NCI-H82 (cell line): ENCODE data around the gene BSPRY.
A peak's percentile ranks its signal among the peaks of the same experiment; 100 is the strongest.
"Not testable (repeated sequence)": the region's sequence is repeated elsewhere in the genome, so short reads cannot be mapped to it uniquely, and the experiment has no call there.

Source experiments
- DNase-seq: peaks from one replicate; lab custom pipeline; 2025; lab: John Stamatoyannopoulos, UW

BSPRY gene

DNA sequence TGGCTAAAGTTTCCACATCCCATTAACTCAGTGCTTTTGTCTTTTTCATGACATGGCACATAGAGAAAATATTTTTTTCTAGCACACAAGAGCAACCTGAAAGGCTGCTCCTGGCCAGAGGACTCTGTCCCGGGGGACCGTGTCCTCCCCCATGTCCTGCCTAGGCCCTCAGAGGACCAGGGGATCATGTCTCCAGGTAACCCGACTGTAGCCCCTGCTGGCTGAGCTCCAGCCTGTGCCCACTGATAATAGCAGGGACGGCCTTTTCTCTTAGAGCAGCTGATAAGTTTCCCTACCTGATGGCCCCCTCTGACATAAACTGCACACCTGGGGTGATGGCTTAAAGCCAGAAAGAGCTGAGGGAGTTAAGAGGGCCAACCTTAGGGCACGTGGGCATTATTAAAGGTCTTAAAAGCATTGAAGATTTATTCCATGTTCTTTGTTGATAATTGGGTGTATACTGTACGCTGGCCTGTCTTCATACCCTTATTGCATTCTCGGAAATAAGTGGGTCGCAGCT, 21.5 kb downstream of the BSPRY start:
- DNase-seq = no peak

DNA sequence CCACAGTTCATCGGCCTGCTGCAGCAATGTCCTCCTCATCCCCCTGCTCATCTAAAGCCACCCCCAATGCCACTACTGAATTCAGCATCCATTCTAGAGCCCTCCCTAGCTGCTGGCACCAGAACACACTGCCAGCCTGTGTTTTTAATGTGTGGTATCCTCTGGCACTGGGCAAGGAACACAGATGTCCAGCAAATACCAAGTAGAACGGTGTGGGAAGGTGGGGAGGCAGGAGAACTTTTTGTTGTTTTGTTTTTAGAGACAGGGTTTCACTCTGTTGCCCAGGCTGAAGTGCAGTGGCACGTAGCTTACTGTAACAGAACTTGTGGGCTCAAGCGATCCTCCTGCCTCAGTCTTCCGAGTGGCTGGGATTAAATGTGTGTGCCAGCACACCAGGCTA, 22.7 kb downstream of the BSPRY start:
- no peak for DNase-seq

DNA sequence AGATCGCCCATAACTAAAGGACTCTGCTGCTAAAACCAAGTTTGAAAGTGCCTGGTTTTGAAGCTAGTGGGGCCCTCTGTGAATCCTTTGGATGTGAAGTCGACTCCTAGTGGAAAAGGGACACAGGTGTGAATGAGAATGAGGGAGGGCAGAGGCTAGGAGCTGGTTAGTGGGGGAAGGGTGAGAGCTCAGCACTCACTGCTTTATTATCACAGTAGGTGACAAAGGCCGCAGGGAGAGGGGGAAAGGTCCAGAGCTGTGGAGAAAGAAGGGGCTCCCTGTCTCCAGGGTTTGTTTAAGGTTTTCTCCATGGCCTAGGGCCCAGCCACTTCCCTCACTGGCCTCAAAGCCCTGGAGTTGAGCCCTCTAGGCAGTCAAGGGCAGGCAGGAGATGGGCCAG, 23.9 kb downstream of the BSPRY start:
- DNase-seq = no peak

DNA sequence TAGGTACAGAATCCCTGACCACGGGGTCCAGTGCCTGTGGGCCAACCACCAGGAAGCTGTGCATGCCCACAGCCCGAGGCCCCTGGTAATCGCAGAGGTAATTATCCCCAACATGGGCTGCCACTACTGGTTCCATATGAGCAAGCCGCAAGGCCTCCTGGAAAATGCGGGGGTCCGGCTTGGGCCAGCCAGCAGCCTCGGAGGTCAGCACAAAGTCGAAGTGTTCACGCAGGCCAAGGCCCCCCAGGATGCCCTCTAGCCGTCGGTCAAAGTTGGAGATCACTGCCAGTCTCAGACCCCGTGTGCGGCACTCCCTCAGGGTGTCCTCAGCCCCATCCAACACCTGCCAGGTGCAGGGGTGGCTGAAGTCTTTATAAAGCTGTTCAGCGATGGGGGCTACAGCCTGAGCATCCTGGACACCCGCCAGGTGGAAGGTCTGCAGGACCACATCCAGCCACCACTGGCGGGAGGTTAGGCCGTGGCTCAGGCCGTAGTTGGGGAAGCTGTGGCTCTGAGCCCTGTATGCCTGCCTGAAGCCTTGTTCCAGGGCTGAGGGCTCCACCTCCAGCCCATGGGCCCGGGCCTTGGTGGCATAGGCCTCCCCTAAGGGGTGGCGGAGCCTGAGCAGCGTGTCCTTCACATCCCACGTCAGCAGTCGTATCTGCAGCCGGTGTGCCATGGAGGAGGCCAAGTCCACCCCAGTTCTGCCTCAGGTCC, 24.5 kb downstream of the BSPRY start:
- DNase-seq = no peak

DNA sequence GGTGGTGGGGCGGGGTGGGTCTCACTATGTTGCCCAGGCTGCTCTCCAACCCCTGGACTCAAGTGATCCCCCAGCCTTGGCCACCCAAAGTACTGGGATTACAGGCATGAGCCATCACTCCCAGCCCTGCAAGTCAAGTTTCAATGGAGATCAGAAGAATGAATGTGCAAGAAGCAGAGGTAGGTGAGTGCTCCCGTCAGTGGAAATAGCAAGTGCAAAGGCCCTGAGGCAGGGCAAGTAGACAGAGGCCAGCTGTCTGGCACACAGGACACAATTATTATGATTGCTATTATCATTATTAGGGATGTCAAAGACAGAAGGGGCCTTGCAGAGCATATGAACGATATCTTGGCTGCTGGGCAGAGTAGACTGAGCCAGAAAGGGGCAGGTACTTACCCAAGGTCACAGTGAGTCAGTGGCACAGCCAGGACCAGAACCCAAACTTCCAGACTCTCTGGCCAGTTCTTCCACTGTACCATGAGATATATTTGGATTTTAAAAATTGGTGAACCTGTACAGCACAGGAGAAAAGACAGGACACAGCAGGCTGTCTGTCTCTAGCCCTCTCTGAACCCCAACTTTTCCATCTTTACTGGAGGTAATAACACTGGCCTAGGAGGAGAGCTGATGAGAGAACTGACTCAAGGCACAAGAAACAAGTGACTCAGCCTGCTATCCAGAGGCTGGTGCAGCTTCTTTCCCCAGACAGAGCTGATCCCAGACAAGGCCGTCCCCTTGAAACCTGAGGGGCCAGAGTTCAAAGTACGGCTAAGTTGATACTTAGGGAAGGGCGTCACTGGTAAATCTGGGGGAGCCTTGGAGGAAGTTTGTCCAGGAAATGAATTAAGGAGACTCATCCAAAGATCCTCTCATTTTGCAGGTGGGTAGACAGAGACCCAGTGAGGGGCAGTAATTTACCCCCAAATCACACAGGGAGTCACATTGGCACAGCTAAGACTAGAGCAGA, 26.0 kb downstream of the BSPRY start:
- no peak for DNase-seq

DNA sequence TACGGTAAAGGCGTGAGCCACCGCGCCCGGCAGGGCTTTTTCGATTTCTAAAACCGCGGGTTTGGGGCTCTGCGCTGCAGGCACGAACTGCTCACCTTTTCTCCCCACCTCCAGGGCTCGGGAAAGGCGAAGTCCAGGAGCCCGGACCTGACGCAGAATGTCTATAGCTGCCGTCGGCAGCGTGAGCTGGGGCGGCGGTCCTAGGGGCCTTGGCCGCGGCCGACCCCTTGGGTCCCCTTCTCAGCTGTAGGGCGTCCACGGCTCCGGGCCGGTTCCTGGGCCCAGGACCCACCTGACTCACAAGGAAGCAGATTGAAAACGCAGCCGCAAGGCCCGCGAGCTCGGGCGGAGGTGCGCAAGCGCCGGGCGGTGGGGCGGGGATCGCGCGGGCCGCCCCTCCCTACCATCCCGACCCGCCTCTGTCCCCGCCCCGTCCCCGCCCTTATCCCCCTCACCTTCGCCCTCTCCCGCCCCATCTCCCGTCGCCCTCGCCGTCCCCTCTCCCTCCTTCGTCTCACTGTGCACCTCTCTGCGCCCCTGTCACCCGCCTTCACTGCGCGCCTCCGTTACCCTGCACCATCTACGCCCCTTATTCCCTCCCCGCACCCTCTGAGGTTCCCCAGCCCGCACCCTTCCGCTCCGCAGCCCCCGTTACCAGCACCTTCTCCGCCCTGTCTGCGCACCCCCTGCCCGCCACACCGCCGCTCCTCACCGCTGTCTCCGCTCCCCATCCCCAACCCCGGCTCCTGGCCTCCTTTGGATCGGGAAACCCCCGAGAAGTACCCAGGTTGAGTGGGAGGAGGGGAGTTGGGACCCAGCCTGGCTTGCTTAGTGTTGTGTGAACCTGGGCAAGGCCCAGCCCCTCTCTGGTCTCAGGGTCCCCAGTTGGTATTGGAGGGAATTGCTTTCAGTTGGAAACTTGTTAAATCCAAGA, 27.6 kb downstream of the BSPRY start, which contains the start of gene HDHD3:
TSS of gene HDHD3 (minus strand) at position 353 of the 934 bp plus-strand sequence. CDS start 2,632 bp downstream, outside the sequence.
- DNase-seq = peak; percentile 89

DNA sequence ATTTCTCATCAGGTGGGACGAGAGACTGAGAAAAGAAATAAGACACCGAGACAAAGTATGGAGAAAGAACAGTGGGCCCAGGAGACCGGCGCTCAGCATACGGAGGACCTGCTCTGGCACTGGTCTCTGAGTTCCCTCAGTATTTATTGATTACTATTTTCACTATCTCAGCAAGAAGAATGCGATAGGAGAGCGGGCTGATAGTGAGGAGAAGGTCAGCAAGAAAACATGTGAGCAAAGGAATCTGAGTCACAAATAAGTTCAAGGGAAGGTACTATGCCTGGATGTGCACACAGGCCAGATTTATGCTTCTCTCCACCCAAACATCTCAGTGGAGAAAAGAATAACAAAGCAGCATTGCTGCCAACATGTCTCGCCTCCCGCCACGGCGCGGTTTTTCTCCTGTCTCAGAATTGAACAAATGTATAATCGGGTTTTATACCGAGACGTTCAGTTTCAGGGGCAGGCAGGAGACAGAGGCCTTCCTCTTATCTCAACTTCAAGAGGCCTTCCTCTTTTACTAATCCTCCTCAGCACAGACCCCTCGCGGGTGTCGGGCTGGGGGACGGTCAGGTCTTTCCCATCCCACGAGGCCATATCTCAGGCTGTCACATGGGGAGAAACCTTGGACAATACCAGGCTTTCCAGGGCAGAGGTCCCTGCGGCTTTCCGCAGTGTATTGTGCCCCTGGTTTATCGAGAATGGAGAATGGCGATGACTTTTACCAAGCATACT, 29.9 kb downstream of the BSPRY start:
- DNase-seq = not testable (repeated sequence)

DNA sequence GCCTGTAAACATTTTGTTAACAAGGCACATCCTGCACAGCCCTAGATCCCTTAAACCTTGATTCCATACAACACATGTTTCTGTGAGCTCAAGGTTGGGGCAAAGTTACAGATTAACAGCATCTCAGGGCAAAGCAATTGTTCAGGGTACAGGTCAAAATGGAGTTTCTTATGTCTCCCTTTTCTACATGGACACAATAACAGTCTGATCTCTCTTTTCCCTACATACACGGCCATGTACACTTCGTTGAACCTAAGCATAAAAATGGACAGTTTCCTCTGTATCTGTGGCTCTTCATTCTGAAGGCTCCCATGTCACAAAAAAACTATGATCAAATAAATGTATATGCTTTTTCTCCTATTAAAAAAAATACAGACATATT, 30.5 kb downstream of the BSPRY start:
- not testable (repeated sequence) for DNase-seq

DNA sequence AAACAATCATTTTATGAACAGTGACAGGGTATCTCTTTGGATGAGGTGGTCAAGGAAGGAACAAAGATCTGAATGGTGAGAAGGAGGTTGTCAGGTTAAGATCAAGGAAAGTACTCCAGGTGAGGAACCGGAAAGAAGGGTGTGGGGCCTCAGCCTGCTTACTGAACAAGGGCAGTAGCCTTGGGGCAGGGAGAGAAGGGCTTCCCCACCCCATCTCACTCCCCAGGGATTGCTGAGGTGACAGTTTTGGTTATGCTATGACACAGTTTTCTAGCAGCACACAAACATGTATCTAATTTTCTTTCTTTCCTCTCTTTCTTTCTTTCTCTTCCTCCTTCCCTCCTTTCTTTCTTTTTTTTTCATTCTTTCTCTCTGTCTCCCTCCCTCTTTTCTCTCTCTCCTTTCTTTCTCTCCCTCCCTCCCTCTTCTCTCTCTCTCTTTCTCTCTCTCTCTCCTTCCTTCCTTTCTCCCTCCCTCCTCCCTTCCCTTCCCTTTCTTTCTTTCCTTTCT, 31.6 kb downstream of the BSPRY start:
- no peak for DNase-seq

DNA sequence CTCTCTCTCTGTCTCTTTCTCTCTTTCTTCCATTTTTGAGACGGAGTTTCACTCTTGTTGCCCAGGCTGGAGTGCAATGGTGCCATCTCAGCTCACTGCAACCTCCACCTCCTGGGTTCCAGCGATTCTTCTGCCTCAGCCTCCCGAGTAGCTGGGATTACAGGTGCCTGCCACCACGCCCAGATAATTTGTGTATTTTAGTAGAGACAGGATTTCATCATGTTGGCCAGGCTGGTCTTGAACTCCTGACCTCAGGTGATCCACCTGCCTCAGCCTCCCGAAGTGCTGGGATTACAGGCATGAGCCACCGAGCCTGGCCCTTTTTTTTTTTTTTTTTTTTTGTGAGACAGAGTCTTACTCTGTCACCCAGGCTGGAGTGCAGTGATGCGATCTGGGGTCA, 32.1 kb downstream of the BSPRY start:
- not testable (repeated sequence) for DNase-seq

DNA sequence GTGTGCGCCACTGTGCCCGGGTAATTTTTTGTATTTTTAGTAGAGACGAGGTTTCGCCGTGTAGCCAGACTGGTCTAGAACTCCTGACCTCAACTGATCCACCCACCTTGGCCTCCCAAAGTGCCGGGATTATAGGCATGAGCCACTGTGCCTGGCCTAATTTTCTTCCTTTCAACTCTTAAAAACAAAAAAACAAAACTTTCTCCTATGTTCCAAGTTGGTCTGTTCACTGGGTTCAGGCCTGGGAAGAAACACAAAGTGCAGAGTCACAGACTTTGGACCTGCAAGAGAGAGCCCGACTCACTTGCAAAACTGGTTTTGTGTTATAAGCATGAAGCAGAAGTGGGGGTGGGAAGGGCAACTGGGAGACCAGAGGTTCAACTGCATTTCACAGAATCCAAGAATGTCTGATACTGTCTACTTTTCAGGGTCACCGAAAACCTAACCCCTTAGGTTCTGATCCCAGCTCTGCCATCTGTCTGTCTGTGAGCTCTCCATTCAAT, 32.6 kb downstream of the BSPRY start:
- DNase-seq = no peak

DNA sequence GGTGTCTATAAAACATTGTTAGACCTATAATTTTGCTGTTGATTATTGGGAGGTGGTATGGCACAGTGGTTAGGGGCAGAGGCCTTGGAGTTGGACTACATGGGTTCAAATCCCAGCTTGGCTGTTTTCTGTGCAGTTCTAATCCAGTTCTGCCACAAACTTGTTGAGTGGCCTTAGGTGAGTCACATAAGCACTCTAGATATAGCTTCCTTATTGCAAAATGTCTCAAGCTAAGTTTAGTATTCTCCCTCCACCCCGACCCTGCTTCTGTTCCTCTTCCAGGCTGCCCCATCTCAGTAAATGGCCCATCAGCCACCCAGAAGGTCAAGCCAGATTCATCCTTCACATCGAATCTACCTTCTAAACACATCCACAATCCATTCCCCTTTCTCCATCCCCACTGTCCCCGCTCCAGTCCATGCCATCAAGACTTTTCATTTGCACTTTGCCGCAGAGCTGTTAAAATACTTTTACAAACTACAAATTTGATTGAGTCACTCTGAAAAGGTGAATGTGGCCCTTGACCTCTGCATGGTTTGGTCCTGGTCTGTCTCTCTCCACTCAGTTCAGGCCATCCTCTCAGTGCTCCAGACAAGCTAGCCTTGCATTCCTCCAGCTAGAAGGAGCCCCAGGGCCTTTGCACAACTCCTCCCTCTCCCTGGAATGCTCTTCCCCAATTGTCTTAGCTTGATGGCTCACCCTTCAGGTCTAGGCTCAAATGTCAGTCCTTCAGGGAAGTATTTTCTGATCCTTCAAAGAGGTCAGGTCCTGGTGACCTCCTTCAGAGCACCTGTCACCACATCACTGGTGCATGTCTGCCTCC, 37.4 kb downstream of the BSPRY start:
- no peak for DNase-seq

DNA sequence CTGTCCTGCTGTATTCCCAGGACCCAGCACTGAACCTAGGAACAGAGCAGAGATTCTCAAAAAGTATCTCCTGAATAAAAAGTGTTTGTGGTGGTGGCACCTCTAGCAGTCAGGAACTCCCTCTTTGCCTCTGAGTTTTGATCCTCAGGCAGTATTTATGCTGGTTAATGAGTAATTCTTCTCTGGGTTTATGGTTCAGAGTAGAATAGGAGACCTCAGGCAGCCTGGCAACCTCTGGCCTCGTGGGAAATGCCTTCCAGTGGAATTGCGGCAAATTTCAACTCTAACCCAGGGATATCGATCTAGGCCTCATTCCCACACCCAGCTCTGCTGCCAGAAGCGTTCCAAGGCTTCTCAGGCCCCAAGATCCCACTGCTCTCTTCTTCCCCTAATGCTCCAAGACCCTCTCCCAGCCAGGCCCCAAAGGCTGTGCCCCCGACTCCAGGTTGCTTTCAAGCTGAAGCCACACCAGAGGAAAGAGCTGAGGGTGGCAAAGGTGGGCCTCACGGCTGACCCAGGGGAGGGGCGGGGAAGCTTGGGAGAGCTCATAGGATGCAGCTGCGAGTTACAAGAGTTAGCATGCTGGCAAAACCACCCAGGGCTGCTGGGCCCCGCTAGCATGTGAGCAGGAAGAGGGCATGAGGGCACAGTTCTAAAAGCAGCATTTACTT, 38.4 kb downstream of the BSPRY start:
- no peak for DNase-seq

DNA sequence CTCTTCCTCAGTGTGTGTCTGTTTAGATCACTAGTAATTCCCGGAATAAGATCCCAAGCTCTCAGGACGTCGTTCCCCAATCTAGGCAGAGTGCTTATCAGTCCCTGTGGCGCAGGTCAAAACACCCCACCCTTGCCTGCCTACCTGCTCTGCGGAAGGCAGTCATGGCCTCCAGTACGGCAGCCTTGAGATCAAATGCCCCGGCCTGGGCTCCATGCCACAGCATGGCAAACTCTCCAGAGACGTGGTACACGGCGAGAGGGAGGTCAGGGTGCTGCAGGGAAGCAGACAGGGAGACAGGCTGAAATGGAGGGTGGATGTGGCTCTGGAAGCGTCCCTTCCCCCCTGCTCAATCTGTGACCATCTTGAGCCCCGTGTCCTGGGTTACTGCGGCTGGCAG, 39.5 kb downstream of the BSPRY start:
- no peak for DNase-seq

DNA sequence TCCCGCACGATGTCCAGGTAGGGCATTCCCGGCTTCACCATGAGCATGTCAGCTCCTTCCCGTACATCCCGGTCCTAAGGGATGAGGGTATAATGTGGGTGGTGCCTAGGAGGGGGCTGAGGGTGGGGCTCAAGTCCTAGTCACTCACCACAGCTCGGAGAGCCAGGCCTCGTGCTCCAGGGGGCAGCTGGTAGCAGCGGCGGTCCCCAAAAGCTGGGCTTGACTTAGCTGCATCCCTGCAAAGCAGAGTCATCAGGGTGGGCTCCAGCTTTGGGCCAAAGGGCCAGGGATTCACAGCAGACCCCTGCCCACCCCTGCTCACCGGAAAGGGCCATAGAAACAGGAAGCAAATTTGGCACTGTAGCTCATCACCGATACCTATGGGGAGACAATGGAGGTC, 40.1 kb downstream of the BSPRY start:
- no peak for DNase-seq

DNA sequence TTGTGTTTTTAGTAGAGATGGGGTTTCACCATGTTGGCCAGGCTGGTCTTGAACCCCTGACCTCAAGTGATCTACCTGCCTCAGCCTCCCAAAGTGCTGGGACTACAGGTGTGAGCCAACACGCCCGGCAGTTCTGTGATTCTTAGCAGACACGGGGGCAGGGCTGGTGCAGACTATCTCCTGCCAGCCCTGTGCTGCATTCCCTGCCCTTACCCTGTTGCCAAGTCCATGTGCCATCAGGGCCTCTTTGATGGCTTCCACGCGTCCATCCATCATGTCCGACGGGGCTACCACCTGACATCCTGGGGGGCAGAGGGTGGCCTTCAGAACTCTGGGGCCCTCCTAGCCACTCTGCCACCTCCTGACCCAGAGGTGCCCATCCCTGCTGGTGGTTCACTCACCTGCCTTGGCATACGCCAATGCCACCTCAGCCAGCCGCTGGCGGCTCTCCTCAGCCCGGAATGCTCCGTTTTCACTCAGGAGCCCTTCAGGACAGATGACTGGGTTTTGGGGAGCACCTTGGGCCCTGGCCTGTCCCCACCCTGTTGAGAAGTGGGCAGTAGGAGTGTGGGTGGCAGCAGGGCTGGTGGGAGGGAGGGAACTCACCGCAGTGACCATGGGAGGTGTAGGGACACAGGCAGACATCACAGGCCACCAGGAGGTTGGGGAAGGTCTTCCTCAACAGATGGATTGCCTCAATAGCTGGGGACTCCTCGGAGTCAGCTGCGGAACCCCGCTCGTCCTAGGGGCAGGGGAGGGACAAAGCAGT, 41.0 kb downstream of the BSPRY start:
- DNase-seq = no peak

DNA sequence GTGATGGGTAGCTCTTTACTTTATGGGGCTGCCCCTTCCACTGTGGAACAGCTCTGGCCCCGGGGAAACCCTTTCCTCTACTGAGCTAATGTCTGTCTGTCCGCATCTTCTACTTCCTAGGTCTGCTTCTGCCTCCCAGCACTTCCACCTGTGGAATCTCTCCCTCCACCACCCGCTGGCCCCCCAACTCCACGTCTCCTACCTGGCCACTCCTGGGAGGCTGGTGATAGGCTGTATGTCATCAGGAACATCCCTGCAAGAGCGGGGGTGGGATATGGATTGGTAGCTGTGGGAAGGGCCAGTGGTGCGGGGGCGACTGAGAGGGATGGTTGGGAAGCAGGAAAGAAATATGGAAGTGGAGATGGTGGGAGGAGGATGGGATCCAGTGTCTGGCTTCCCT, 42.6 kb downstream of the BSPRY start:
- no peak for DNase-seq

DNA sequence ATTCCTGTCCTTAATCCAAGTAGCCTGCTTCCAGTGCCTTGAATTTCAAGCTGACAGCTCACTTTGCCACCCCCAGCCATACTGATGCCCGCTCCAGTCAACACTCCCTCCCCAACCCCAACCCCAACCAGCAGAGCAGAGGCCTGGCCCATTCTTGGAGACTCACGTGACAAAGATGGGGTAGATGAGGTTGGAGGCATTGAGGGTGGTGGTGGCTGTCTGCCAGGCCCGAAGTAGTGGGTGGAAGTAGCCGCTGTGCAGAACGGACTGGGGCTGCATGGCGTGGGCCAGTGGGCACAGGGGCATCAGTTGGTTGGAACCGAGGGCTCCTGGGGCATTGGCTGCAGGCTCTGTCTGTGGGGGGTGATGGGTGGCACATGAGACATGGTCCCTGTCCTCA, 43.9 kb downstream of the BSPRY start:
- DNase-seq = no peak
